HL-60 (cell line): ENCODE results near the gene BRAF.
"Not testable (repeated sequence)": the region's sequence is repeated elsewhere in the genome, so short reads cannot be mapped to it uniquely, and the experiment has no call there.

Source experiments
- DNase-seq, 2 experiments: peaks; one replicate each; pipeline ENCODE4 v3.0.0-alpha.2; 2010 to 2020; ENCODE audit warnings: low read depth in 1 of 2, low spot score in 1 of 2
- H3K27ac ChIP-seq: fragments of 250-450 bp; sonication (Bioruptor Pico); replicated peaks from 2 replicates; pipeline ENCODE4 v1.5.1; 2020; ENCODE audit warnings: mild to moderate bottlenecking, moderate library complexity
- H3K27me3 ChIP-seq: fragments of 250-450 bp; sonication (Bioruptor Pico); 2 replicates; pipeline ENCODE4 v1.5.1; 2021; ENCODE audit warnings: mild to moderate bottlenecking, moderate library complexity; ENCODE audit not compliant: insufficient read depth, poor library complexity, severe bottlenecking
- H3K4me3 ChIP-seq: replicated peaks from 2 replicates; pipeline ENCODE4 v1.5.1; 2011; ENCODE audit warnings: mild to moderate bottlenecking, control low read depth, low read length; ENCODE audit not compliant: insufficient read depth
- GABPA ChIP-seq: IDR thresholded peaks from 2 replicates; pipeline ENCODE4 v1.6.1; 2012; ENCODE audit warnings: low read depth
- POLR2AphosphoS5 ChIP-seq: IDR thresholded peaks from 2 replicates; pipeline ENCODE4 v1.6.1; 2012; ENCODE audit warnings: low read depth
- SPI1 ChIP-seq: IDR thresholded peaks from 2 replicates; pipeline ENCODE4 v1.6.1; 2012; ENCODE audit warnings: low read depth, mild to moderate bottlenecking, borderline replicate concordance
- TF ChIP-seq, protein P1 (sequence below): IDR thresholded peaks from 2 replicates; pipeline ENCODE4 v1.6.1; 2012; ENCODE audit warnings: low read depth; ENCODE audit not compliant: insufficient replicate concordance
- TF ChIP-seq, protein P2 (sequence below): IDR thresholded peaks from one replicate; pipeline ENCODE4 v1.5.1; 2011; ENCODE audit warnings: low read length, control low read depth, inconsistent platforms; ENCODE audit not compliant: insufficient read depth

BRAF gene

DNA sequence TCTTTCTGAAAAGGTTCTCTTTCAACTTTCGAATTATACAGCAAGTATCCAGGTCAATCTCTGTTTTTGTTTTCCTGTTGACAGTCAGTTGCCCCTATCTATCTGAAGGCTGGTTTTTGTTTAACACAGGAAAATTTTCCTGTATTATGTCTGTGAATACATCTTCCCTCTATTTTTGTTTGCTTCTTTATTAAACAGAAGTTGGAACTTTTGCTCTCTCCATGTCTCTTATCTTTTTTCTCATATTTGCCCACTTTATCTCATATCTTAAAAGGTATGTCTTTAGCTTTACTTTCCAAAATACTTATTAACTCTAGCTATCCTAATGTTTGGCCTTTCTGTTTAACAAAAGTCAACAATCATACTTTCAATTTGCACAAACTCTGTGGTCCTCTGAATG, 95.0 kb downstream of the BRAF start:
- Histone ChIP-seq H3K27me3 (no peaks in the 10 kb centered on the region), H3K4me3 (no peak overlapping the region), H3K27ac (no peak overlapping the region)
- TF ChIP-seq POLR2AphosphoS5: no peak
- TF ChIP-seq, protein P1, sequence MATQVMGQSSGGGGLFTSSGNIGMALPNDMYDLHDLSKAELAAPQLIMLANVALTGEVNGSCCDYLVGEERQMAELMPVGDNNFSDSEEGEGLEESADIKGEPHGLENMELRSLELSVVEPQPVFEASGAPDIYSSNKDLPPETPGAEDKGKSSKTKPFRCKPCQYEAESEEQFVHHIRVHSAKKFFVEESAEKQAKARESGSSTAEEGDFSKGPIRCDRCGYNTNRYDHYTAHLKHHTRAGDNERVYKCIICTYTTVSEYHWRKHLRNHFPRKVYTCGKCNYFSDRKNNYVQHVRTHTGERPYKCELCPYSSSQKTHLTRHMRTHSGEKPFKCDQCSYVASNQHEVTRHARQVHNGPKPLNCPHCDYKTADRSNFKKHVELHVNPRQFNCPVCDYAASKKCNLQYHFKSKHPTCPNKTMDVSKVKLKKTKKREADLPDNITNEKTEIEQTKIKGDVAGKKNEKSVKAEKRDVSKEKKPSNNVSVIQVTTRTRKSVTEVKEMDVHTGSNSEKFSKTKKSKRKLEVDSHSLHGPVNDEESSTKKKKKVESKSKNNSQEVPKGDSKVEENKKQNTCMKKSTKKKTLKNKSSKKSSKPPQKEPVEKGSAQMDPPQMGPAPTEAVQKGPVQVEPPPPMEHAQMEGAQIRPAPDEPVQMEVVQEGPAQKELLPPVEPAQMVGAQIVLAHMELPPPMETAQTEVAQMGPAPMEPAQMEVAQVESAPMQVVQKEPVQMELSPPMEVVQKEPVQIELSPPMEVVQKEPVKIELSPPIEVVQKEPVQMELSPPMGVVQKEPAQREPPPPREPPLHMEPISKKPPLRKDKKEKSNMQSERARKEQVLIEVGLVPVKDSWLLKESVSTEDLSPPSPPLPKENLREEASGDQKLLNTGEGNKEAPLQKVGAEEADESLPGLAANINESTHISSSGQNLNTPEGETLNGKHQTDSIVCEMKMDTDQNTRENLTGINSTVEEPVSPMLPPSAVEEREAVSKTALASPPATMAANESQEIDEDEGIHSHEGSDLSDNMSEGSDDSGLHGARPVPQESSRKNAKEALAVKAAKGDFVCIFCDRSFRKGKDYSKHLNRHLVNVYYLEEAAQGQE: no peak
- TF ChIP-seq SPI1: no peak
- TF ChIP-seq, protein P2, sequence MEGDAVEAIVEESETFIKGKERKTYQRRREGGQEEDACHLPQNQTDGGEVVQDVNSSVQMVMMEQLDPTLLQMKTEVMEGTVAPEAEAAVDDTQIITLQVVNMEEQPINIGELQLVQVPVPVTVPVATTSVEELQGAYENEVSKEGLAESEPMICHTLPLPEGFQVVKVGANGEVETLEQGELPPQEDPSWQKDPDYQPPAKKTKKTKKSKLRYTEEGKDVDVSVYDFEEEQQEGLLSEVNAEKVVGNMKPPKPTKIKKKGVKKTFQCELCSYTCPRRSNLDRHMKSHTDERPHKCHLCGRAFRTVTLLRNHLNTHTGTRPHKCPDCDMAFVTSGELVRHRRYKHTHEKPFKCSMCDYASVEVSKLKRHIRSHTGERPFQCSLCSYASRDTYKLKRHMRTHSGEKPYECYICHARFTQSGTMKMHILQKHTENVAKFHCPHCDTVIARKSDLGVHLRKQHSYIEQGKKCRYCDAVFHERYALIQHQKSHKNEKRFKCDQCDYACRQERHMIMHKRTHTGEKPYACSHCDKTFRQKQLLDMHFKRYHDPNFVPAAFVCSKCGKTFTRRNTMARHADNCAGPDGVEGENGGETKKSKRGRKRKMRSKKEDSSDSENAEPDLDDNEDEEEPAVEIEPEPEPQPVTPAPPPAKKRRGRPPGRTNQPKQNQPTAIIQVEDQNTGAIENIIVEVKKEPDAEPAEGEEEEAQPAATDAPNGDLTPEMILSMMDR: no peak
- no peak for TF ChIP-seq GABPA
- no peak for DNase-seq

DNA sequence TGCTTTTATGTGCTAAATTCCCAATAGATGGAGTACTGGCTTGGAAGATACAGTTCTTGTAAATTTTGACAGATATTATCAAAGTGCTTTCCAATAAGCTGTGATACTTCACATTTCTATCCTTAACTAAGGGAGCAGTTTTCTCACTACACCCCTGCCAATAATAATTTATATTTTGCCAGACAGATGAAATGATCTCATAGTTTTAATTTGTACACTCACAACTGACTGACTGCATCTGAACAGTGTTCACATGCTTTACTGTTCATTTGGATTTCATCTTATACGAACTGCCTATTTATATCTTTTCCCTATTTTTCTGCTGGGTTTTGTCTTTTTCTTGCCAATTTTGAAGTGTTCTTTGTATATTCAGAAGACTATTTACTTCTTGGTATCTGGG, 96.0 kb downstream of the BRAF start:
- TF ChIP-seq, protein P2: no peak
- TF ChIP-seq SPI1 (no peak), GABPA (no peak), POLR2AphosphoS5 (no peak)
- TF ChIP-seq, protein P1: no peak
- Histone ChIP-seq H3K27me3 (no peaks in the 10 kb centered on the region), H3K27ac (no peak overlapping the region), H3K4me3 (no peak overlapping the region)
- DNase-seq: no peak

DNA sequence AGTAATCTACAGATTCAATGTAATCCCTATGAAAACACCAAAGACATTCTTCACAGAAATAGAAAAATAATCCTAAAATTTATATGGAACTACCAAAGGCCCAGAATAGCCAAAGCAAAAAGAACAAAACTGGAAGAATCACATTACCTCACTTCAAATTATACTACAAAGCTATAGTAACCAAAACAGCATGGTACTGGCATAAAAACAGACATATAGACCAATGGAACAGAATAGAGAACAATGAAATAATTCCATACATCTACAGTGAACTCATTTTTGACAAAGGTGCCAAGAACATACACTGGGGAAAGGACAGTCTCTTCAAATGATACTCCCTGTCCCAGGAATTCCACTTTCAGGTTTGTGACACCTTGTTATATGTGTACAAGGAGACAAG, 107.3 kb downstream of the BRAF start:
- not testable (repeated sequence) for H3K27me3 ChIP-seq, DNase-seq, H3K27ac ChIP-seq, H3K4me3 ChIP-seq

DNA sequence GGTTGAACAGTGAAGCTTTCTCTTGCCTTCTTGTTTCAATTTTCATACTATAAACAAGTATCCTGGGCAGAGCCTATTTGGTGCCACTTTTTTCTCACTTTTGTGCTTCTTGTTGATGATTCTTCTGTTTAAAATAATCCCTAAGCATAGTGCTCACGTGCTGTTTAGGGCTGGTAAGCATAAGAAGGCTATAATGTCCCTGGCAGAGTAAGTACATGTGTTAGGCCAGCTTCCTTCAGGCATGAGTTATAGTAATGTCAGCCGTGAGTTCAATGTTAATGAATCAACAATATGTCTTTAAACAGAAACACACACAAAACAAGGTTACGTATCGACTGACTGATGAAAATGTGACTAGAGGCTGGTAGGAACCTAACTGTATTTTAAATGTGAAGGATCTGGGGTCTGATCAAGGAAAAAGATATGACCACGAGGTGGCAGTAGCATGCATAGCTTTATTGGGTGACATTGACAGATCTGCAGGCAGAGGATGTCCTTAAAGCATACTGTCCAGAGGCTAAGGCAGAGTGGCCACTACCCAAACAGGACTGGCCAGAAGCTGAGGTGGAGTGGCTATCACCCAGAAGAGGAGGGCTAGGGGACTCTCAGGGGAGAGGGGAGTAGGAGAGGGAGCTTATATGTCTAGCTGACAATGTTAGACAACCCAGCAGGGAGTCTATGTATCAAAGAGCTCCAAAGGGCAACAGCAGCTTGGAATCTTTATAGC, 113.7 kb downstream of the BRAF start:
- DNase-seq: peak; percentile 17 to 71
- TF ChIP-seq SPI1 (no peak), POLR2AphosphoS5 (no peak), GABPA (no peak)
- TF ChIP-seq, protein P1: no peak
- TF ChIP-seq, protein P2: peak; percentile 47
- Histone ChIP-seq H3K27me3 (no peaks in the 10 kb centered on the region), H3K27ac (peak overlapping the region; percentile 10; the same call in 1 of the 2 replicates), H3K4me3 (no peak overlapping the region)
